A375 (cell line): ENCODE data around the gene FOXE1. TPM values are rescaled to one million over a fixed set of nuclear protein-coding genes. Genes with fewer than 3 reads are reported as not detected.

Source experiments
- total RNA-seq: library from RNA; depleted of rRNA; stranded (reverse); fragments of >200 nt; shearing (Covaris generic); gene quantifications from 2 replicates; pipeline ENCODE4 v1.2.3, GENCODE V29; 2014; rRNA removed

The FOXE1 gene
- total RNA-seq: not detected in 2 replicates

DNA sequence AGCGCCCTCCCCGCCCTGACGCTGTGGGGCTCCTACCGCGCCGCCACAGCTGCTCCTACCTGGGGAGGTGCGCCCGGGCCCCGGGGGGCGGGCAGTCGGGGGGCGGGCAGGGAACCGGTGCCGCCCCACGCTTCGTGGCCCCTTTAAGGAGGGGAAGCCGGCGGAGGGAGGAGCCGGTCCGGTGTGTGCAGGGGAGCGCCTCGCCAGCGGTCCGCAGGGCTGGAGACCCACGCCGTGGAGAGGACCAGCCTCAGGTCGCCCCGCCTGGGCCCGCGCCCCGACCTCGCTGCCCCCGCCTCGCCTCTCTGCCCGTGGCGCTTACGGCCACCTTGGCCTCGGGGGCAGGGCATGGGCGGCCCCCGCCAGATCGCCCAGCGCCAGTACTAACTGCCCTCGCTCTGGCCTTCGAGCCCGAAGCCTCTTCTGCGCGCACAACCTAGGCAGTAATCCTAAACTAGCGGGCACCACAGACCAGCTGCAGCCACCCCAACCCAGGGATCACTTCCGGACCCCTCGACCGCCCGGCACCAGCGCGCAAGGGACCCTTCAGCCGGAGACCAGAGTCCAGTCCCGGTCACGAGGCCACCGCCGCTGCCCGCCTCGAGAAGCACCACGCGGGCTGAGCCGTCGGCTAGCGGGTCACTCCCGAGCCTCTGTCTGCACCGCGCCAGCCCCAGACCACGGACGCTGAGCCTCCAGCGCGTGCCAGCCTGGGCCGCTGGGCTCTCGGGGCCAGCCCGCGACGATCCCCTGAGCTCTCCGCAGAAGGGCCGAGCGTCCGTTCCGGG lies at the start of gene FOXE1:
Gene FOXE1, plus strand, starts transcription at position 171 of the 788 bp plus-strand sequence. CDS start 689 bp downstream, outside the sequence.

Other genes with a start within 250 kb of the FOXE1 start
- 17.0 and 17.4 TPM in 2 replicates for gene TSTD2, start 219.9 kb upstream of the FOXE1 start, total RNA-seq
- gene NCBP1, start 219.4 kb upstream of the FOXE1 start, total RNA-seq: 48.8 and 51.0 TPM in 2 replicates
- gene XPA, start 155.9 kb upstream of the FOXE1 start, total RNA-seq: 15.1 and 17.1 TPM in 2 replicates
- 22.0 and 33.1 TPM in 2 replicates for gene TRMO, start 69.3 kb downstream of the FOXE1 start, total RNA-seq
- not detected in 2 replicates for gene HEMGN, start 84.9 kb downstream of the FOXE1 start, total RNA-seq
- gene ANP32B, start 130.1 kb downstream of the FOXE1 start, total RNA-seq: 48.0 and 61.6 TPM in 2 replicates
- 128 and 139 TPM in 2 replicates for gene NANS, start 203.5 kb downstream of the FOXE1 start, total RNA-seq